ENCODE results near the gene ARTN. TPM values are rescaled to one million over a fixed set of nuclear protein-coding genes. Genes with fewer than 3 reads are reported as not detected.
A peak's percentile ranks its signal among the peaks of the same experiment; 100 is the strongest.

ARTN gene
- total and polyA plus RNA-seq, 9 of the 15 experiments (the other 6 are each of a cell fraction or from before 2014, with no cell fraction given): 0.06 to 0.38 TPM; not detected in 7

DNA sequence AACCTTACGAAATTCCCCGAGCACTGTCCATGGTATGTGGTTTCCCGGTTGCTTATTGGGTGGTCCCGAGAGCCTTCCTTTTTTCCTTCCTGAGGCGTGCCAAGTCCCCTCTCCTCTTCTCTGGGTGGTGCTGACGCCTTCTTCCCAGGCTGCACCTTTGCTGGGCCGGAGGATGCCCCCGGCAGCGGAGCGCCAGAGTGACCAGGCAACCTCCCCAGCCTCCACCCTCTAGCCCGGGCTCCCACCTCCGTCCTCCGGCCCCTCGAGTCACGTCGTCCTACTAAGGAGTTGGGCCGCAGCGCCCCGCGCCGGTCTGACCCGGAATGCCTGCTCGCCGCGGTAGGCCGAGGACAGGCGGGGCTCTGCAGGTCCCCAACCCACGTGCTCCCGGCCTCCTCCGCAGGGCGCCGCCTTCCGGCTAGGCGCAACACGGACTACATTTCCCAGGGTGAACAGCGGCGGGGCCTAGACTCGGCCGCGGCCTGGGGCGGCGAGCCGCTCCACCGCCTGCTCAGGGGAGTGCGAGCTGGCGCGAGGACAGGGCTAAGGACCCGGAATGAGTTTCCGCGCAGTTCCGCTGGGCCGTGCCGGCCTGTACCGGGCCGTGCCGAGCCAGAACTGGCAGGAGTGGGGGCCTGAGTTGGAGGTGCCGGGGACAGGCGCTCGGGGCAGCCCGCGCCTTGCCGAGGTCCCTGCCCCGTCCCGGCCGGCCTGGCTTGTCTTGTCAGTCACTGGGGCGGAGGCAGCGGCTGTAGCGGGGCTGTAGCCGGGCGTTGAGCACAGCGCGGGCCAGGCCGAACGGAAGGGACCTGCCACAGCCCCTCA, 12.8 kb downstream of the ARTN start, which contains the start of gene IPO13 (continued):
- peak; percentile 78; the same call in 1 of the 2 replicates for TF ChIP-seq ZNF584 (CRISPR knock-in tag; IDR thresholded peaks at IDR 0.05; ENCODE audit: low read depth)
- peak; percentile 85 for TF ChIP-seq CREM (IDR thresholded peaks at IDR 0.05; ENCODE audit: low read depth)
- no peak for TF ChIP-seq NUFIP1 (IDR thresholded peaks at IDR 0.05; ENCODE audit: partially characterized antibody)
- TF ChIP-seq NFE2L1 (tag; IDR thresholded peaks at IDR 0.05; ENCODE audit: borderline replicate concordance, low read depth): no peak
- TF ChIP-seq KDM1A (IDR thresholded peaks at IDR 0.05): no peak
- no peak for TF ChIP-seq GTF2F1 (IDR thresholded peaks at IDR 0.05; ENCODE audit: low read depth, low read length)
- TF ChIP-seq, protein P1, sequence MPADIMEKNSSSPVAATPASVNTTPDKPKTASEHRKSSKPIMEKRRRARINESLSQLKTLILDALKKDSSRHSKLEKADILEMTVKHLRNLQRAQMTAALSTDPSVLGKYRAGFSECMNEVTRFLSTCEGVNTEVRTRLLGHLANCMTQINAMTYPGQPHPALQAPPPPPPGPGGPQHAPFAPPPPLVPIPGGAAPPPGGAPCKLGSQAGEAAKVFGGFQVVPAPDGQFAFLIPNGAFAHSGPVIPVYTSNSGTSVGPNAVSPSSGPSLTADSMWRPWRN (IDR thresholded peaks at IDR 0.05; ENCODE audit: low read depth): no peak
- TF ChIP-seq ETS2 (tag; IDR thresholded peaks at IDR 0.05; ENCODE audit: borderline replicate concordance, poor library complexity, severe bottlenecking): no peak
- TF ChIP-seq DACH1 (IDR thresholded peaks at IDR 0.05; ENCODE audit: partially characterized antibody): peak; percentile 99
- TF ChIP-seq MXD1 (CRISPR knock-in tag; IDR thresholded peaks at IDR 0.05; ENCODE audit: borderline replicate concordance, poor library complexity, severe bottlenecking): peak; percentile 92
- TF ChIP-seq ZNF561 (CRISPR knock-in tag; conservative IDR thresholded peaks at IDR 0.05): no peak
- TF ChIP-seq CBX2 (IDR thresholded peaks at IDR 0.05; ENCODE audit: insufficient read depth, low read length, poor library complexity, severe bottlenecking): no peak
- TF ChIP-seq JUNB (CRISPR knock-in tag; conservative IDR thresholded peaks at IDR 0.05): no peak
- no peak for TF ChIP-seq RFX1 (IDR thresholded peaks at IDR 0.05)
- TF ChIP-seq HSF4 (CRISPR knock-in tag; IDR thresholded peaks at IDR 0.05; ENCODE audit: borderline replicate concordance): peak; percentile 23; the same call in 1 of the 2 replicates
- no peak for TF ChIP-seq STAT5B (CRISPR knock-in tag; IDR thresholded peaks at IDR 0.05)
- no peak; the same call in 1 of the 2 replicates for TF ChIP-seq HLTF (IDR thresholded peaks at IDR 0.05)
- TF ChIP-seq ZBTB17 (CRISPR knock-in tag; IDR thresholded peaks at IDR 0.05): peak; percentile 68; the same call in 1 of the 2 replicates
- TF ChIP-seq ZNF133 (CRISPR knock-in tag; IDR thresholded peaks at IDR 0.05): no peak
- peak; percentile 65; the same call in 1 of the 2 replicates for TF ChIP-seq GTF2E2 (tag; IDR thresholded peaks at IDR 0.05)
- no peak for TF ChIP-seq HMG20A (CRISPR knock-in tag; conservative IDR thresholded peaks at IDR 0.05)
- no peak for TF ChIP-seq ZNF316 (IDR thresholded peaks at IDR 0.05)
- TF ChIP-seq NBN (IDR thresholded peaks at IDR 0.05; ENCODE audit: low read depth): peak; percentile 67; the same call in 1 of the 2 replicates
- TF ChIP-seq ERF (CRISPR knock-in tag; IDR thresholded peaks at IDR 0.05): 0 out of 2 replicates have a peak, but pooled peaks have one; percentile 62
- TF ChIP-seq RBM34 (IDR thresholded peaks at IDR 0.05; ENCODE audit: borderline replicate concordance, insufficient read depth, low read length): peak; percentile 84; the same call in 1 of the 2 replicates
- peak; percentile 73 for TF ChIP-seq SMAD3 (CRISPR knock-in tag; conservative IDR thresholded peaks at IDR 0.05)
- TF ChIP-seq ATF7 (IDR thresholded peaks at IDR 0.05): peak; percentile 90
- TF ChIP-seq LEF1 (IDR thresholded peaks at IDR 0.05): no peak
- peak; percentile 42; the same call in 1 of the 2 replicates for TF ChIP-seq KDM2B (CRISPR knock-in tag; IDR thresholded peaks at IDR 0.05)

All from K562 (cell line).